ENCODE results near the gene AP3B2.

DNA sequence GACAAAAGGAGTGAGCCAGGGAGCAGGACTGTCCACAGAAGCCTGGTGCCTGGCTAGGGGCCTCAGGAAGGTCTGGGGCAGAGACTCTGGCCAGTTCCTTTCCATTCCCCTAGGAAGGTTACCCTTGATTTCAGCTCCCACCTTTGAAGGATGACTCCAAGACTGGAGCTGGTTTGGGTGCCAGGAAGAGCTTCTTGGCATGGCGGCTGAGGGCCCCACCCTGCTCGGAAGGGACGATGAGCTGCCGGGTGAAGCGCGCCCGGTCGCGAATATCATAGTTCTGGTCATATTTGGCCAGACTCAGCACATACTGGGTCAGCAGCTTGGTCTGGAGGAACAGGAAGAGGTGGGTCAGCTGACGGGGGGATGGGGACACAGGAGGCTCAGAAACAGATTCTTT lies 43.1 kb downstream of the AP3B2 start:
- TF ChIP-seq, protein P1, sequence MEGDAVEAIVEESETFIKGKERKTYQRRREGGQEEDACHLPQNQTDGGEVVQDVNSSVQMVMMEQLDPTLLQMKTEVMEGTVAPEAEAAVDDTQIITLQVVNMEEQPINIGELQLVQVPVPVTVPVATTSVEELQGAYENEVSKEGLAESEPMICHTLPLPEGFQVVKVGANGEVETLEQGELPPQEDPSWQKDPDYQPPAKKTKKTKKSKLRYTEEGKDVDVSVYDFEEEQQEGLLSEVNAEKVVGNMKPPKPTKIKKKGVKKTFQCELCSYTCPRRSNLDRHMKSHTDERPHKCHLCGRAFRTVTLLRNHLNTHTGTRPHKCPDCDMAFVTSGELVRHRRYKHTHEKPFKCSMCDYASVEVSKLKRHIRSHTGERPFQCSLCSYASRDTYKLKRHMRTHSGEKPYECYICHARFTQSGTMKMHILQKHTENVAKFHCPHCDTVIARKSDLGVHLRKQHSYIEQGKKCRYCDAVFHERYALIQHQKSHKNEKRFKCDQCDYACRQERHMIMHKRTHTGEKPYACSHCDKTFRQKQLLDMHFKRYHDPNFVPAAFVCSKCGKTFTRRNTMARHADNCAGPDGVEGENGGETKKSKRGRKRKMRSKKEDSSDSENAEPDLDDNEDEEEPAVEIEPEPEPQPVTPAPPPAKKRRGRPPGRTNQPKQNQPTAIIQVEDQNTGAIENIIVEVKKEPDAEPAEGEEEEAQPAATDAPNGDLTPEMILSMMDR (IDR thresholded peaks at IDR 0.05; ENCODE audit: extremely low read depth in 1 of 2, insufficient read depth in 1 of 2, low read depth in 1 of 2, low read length in 2 of 2) = no peak
- TF ChIP-seq POLR2AphosphoS5 (IDR thresholded peaks at IDR 0.05; ENCODE audit: insufficient read depth, low read depth, low read length) (no peak), GATA2 (IDR thresholded peaks at IDR 0.05; ENCODE audit: insufficient read depth, insufficient read length, low read depth, low read length) (no peak), EZH2 (IDR thresholded peaks at IDR 0.05; ENCODE audit: borderline replicate concordance, low read depth, low read length, severe bottlenecking) (no peak), POLR2A (IDR thresholded peaks at IDR 0.05; ENCODE audit: low read depth, low read length) (no peak)
